ENCODE results near the gene PAAF1. TPM values are rescaled to one million over a fixed set of nuclear protein-coding genes. Genes with fewer than 3 reads are reported as not detected.

Gene PAAF1
- total and polyA plus RNA-seq, 2 of the 13 experiments (the other 11 are each of a cell fraction or from before 2014, with no cell fraction given) = 13.5 to 28.8 TPM

DNA sequence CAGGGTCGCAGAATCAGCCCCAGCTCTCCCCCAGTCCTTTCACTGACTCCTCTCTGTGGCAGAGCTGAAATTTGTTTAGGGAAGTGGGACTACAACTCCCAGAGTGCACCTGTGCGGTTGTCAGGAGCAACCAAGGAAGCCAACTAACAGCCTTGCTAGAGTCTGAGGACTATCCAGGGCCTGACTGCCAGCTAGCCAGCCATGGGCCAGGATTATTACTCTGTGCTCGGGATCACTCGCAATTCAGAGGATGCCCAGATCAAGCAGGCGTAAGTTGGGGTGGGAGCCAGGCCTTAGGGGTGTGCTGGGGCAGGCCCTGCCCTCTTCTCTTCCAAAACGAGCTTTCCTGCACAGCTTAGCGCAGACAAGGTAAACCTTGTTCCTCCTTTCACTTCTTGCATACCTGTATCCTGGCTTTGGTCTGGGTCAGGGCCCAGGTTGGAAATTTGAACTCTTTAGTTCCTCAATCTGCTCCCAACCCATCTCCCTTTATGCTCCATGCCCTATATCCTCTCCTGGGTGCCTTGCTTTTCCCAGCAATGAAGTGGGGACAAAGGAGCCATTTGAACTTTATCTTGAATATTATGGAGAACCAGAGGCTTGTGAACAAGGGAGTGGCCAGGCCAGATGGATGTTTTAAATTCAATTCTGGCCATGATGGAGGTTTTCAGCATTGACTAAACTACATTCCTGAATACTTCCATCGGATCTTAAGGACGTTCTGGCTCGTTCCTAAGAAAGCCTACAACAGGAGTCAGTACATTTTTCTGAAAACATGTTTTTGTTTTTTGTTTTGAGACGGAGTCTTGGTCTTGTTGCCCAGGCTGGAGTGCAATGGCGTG lies 74.3 kb downstream of the PAAF1 start, which contains the start of gene DNAJB13 (continued):
- TF ChIP-seq, protein P1, sequence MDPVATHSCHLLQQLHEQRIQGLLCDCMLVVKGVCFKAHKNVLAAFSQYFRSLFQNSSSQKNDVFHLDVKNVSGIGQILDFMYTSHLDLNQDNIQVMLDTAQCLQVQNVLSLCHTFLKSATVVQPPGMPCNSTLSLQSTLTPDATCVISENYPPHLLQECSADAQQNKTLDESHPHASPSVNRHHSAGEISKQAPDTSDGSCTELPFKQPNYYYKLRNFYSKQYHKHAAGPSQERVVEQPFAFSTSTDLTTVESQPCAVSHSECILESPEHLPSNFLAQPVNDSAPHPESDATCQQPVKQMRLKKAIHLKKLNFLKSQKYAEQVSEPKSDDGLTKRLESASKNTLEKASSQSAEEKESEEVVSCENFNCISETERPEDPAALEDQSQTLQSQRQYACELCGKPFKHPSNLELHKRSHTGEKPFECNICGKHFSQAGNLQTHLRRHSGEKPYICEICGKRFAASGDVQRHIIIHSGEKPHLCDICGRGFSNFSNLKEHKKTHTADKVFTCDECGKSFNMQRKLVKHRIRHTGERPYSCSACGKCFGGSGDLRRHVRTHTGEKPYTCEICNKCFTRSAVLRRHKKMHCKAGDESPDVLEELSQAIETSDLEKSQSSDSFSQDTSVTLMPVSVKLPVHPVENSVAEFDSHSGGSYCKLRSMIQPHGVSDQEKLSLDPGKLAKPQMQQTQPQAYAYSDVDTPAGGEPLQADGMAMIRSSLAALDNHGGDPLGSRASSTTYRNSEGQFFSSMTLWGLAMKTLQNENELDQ (CRISPR knock-in tag; IDR thresholded peaks at IDR 0.05; ENCODE audit: borderline replicate concordance) = 0 out of 2 replicates have a peak, but pooled peaks have one; percentile 28
- no peak for TF ChIP-seq FIP1L1 (IDR thresholded peaks at IDR 0.05; ENCODE audit: borderline replicate concordance, insufficient read depth, low read depth, low read length)
- TF ChIP-seq ZC3H4 (CRISPR knock-in tag; IDR thresholded peaks at IDR 0.05; ENCODE audit: borderline replicate concordance) = no peak
- TF ChIP-seq MAFK (conservative IDR thresholded peaks at IDR 0.05 in 1 of 2, IDR thresholded peaks at IDR 0.05 in 1 of 2; ENCODE audit: low read length in 2 of 2) = no peak
- TF ChIP-seq ZNF567 (CRISPR knock-in tag; IDR thresholded peaks at IDR 0.05; ENCODE audit: borderline replicate concordance) = no peak
- peak; percentile 11; the same call in 1 of the 2 replicates for TF ChIP-seq ZNF615 (CRISPR knock-in tag; IDR thresholded peaks at IDR 0.05; ENCODE audit: borderline replicate concordance)
- TF ChIP-seq, protein P2, sequence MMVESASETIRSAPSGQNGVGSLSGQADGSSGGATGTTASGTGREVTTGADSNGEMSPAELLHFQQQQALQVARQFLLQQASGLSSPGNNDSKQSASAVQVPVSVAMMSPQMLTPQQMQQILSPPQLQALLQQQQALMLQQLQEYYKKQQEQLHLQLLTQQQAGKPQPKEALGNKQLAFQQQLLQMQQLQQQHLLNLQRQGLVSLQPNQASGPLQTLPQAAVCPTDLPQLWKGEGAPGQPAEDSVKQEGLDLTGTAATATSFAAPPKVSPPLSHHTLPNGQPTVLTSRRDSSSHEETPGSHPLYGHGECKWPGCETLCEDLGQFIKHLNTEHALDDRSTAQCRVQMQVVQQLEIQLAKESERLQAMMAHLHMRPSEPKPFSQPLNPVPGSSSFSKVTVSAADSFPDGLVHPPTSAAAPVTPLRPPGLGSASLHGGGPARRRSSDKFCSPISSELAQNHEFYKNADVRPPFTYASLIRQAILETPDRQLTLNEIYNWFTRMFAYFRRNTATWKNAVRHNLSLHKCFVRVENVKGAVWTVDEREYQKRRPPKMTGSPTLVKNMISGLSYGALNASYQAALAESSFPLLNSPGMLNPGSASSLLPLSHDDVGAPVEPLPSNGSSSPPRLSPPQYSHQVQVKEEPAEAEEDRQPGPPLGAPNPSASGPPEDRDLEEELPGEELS (CRISPR knock-in tag; IDR thresholded peaks at IDR 0.05) = no peak
- TF ChIP-seq ZBTB21 (CRISPR knock-in tag; IDR thresholded peaks at IDR 0.05) = no peak
- TF ChIP-seq, protein P3, sequence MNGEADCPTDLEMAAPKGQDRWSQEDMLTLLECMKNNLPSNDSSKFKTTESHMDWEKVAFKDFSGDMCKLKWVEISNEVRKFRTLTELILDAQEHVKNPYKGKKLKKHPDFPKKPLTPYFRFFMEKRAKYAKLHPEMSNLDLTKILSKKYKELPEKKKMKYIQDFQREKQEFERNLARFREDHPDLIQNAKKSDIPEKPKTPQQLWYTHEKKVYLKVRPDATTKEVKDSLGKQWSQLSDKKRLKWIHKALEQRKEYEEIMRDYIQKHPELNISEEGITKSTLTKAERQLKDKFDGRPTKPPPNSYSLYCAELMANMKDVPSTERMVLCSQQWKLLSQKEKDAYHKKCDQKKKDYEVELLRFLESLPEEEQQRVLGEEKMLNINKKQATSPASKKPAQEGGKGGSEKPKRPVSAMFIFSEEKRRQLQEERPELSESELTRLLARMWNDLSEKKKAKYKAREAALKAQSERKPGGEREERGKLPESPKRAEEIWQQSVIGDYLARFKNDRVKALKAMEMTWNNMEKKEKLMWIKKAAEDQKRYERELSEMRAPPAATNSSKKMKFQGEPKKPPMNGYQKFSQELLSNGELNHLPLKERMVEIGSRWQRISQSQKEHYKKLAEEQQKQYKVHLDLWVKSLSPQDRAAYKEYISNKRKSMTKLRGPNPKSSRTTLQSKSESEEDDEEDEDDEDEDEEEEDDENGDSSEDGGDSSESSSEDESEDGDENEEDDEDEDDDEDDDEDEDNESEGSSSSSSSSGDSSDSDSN (CRISPR knock-in tag; IDR thresholded peaks at IDR 0.05) = peak; percentile 16; the same call in 1 of the 2 replicates
- TF ChIP-seq, protein P4, sequence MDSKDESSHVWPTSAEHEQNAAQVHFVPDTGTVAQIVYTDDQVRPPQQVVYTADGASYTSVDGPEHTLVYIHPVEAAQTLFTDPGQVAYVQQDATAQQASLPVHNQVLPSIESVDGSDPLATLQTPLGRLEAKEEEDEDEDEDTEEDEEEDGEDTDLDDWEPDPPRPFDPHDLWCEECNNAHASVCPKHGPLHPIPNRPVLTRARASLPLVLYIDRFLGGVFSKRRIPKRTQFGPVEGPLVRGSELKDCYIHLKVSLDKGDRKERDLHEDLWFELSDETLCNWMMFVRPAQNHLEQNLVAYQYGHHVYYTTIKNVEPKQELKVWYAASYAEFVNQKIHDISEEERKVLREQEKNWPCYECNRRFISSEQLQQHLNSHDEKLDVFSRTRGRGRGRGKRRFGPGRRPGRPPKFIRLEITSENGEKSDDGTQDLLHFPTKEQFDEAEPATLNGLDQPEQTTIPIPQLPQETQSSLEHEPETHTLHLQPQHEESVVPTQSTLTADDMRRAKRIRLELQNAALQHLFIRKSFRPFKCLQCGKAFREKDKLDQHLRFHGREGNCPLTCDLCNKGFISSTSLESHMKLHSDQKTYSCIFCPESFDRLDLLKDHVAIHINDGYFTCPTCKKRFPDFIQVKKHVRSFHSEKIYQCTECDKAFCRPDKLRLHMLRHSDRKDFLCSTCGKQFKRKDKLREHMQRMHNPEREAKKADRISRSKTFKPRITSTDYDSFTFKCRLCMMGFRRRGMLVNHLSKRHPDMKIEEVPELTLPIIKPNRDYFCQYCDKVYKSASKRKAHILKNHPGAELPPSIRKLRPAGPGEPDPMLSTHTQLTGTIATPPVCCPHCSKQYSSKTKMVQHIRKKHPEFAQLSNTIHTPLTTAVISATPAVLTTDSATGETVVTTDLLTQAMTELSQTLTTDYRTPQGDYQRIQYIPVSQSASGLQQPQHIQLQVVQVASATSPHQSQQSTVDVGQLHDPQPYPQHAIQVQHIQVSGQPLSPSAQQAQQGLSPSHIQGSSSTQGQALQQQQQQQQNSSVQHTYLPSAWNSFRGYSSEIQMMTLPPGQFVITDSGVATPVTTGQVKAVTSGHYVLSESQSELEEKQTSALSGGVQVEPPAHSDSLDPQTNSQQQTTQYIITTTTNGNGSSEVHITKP (CRISPR knock-in tag; IDR thresholded peaks at IDR 0.05; ENCODE audit: low read depth) = no peak
- TF ChIP-seq ZNF232 (CRISPR knock-in tag; IDR thresholded peaks at IDR 0.05; ENCODE audit: borderline replicate concordance) = no peak; the same call in 1 of the 2 replicates
- TF ChIP-seq KLF13 (CRISPR knock-in tag; IDR thresholded peaks at IDR 0.05) = no peak
- TF ChIP-seq ZNF547 (CRISPR knock-in tag; IDR thresholded peaks at IDR 0.05) = no peak
- no peak for TF ChIP-seq ZNF530 (CRISPR knock-in tag; IDR thresholded peaks at IDR 0.05; ENCODE audit: low read depth)
- no peak for TF ChIP-seq ZNF703 (CRISPR knock-in tag; IDR thresholded peaks at IDR 0.05; ENCODE audit: borderline replicate concordance)
- 0 out of 2 replicates have a peak, but pooled peaks have one; percentile 18 for TF ChIP-seq SMAD9 (CRISPR knock-in tag; IDR thresholded peaks at IDR 0.05)
- TF ChIP-seq ZNF772 (CRISPR knock-in tag; IDR thresholded peaks at IDR 0.05) = no peak
- TF ChIP-seq STAG1 (CRISPR knock-in tag; IDR thresholded peaks at IDR 0.05) = no peak
